Renal cortex interstitium (tissue), 11 donors: ENCODE data around the gene IL12RB2. TPM values are rescaled to one million over a fixed set of nuclear protein-coding genes. Genes with fewer than 3 reads are reported as not detected.

Source experiments
- DNase-seq, 11 donors: peaks; one replicate each; pipeline ENCODE4 v3.0.0-alpha.2; 2013; ENCODE audit warnings: low read depth in 9 of 11, low spot score in 4 of 11; ENCODE audit errors: extremely low read depth in 1 of 11
- polyA plus RNA-seq, 3 donors: library from polyadenylated mRNA; unstranded; fragments of 120-200 nt; gene quantifications; one replicate each; pipeline ENCODE4 v1.2.1, GENCODE V29; 2013; ENCODE audit not compliant: insufficient read length in 3 of 3

IL12RB2 gene
- polyA plus RNA-seq, 3 donors, result 0.53 to 0.75 (median 0.70) TPM

DNA sequence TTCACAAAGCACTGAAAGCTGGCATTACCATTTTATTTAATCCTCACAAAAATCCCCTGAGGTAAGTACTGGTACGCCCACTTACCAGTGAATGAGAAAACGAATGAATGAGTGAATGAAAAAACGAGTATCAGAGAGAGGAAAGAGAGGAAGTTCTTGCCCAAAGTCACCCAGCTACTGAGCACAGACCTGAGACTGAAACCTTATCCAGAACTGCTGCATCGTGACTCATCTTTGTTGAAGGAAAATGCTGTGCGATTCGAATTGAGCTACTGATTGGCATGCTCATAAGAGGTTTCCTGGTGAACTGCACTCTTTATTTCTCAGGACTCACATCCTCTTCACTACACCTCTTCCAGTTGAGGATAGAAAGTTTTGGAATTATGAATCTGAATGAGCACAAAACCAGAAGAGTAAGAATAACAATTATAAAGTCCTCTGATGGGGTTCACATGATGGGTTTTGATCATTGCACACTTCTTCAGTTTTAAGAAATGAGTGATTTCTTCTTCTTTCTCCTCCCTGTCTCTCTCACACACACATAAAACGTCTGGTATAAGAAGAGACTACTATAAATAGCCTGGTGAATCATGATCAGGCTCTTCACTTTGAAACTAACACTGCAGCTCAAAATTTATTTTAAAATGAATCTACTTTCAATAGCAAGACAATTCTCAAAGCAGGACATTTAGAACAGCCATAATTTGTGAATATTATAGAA lies 32.1 kb downstream of the IL12RB2 start:
- no peak for DNase-seq

DNA sequence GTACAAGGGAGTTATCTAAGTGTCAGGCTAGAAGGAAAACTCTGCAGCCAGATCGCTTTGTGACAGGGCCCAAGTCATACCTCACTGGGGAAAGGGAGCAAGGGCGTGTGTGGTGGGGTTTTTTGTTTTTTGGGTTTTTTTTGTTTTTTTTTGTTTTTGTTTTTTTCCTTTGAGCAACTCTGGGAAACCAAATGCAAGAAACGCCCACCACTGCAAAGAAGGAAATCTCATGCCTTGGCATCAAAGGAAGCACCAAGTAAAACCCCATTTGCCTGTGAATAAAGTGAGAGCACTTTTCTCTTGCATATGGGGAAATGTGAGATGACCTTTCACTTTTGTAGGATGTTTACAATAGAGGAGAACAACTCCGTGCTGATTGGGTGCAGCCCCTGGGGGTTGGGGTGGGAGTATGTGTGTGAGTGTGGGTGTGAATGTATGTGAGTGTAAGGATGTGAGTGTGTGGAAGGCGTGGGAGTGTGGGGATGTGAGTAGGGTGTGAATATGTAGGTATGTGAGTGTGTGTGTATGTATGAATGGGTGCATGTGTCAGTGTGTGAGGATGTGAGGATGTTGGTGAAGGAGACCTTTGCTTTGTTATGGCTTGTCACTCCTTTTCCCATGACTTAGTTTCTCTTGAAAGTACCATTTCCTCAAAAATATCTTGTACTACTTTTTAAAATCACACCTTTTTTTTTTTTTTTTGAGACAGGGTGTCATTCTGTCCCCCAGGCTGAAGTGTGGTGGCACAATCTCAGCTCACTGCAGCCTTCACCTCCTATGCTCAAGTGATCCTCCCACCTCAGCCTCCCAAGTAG lies 34.6 kb downstream of the IL12RB2 start:
- DNase-seq, result no peak

DNA sequence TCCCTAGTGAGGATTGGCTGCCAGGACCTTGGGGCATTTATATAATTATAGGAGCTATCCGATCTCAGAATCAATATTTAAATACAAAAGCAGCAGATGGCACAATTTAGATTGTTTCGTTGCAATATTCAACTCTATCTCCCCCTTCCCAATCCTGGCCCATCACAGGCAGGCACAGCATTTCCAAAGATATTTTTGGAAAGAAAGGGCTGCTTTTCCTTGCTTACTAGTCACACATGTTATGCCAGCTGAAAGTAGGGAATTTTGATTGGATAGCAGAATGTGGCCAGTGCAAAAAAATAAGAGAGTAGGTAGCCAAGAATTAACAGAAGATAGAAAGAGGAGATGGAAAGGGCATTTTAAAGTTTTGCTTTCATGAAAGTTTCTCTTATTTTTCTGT lies 37.9 kb downstream of the IL12RB2 start:
- no peak for DNase-seq

DNA sequence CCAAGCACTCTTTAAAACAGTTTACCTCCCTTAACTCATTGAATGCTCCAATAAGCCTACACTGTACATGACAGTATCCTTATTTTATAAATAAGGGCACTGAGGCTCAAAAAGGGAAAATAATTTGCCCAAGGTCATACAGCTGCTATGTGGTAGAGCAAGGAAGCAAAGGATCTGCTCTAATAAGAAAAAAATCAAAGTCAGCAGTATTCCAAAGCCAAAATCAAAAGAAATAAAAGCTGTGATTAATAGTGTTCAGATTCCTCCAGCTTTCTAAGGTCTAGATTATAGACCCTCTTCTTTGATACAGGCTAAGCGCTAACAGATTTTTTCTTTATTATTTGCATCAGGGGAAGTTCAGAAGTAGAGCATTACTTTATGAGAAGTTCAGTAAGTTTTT lies 39.3 kb downstream of the IL12RB2 start:
- no peak for DNase-seq

DNA sequence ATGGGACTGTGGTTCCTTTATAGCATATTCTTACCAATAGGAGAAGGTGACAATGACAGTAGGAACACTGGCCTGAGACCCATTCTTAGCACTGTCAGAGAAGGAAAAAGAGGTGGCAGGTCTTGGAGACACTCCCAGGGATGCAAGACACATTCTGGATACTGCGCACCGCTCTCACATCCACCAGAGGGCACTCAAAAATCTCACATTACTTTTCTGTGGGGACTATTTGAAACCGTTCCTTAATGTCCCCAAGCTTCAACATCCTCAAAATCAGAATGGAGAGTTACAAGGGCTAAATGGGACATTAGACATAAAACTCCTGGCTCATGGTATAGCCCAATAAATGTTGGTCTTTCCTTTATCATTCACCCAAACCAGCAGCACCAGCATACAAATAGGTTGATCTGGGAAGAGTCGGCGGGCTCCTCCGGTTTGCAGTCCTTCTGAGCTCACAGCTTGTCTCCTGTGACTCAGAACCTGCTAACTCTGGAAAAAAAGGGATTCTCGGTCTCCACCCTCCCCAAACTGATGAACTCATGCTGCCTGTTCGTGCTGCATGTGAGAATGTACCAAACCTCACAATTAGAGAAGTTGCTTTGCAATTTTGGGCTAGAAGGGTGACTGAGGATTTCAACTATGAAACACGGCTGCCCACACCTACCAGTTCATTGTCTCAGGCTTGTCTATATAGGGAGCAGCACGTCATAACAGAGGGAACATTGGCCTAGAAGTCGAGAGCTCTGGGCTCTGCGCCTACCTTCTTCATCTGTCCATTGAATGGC lies 40.2 kb downstream of the IL12RB2 start:
- peak in 9 of 11 donors; percentile 20 to 65 (median 40) for DNase-seq

DNA sequence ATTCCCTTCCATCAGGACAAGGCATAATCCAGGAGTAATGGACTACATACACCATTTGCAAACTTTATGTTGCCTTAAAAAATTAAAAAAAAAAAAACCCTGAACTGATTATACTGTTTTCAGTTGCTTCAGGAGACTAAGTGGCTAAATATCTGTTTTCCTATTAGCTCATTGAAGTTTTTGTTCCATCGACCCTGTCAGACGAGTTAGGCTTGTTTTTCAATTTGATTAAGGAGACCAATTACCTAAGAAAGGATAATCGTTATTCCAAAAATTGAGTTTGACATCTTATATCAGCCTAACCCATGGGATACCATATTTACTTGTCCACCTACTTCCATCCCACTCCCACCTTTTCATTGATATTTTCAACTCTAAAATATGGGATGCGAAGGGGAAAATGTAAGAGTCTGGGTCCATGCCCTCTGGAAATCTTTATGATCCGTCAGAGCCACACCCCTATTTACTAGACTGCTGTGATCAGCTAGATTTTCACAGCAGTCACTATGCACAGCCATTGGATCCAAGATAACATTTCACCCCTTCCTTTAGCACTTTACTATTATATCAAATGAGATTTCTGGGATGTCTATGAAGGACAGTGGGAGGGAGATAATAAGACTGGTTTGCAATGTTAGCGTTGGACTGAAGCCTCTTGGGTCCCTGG lies 41.0 kb downstream of the IL12RB2 start:
- DNase-seq, result no peak

DNA sequence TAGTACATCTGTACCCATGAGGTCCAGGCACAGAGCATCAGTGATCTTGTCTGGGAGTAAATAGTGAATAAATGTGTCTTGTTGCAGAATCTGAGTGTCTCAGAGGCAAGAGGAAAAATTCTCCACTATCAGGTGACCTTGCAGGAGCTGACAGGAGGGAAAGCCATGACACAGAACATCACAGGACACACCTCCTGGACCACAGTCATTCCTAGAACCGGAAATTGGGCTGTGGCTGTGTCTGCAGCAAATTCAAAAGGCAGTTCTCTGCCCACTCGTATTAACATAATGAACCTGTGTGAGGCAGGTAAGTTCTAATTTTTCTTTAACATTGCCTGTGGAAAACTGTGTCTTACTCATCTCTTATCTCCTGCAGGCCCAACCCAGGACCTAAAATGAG lies 43.1 kb downstream of the IL12RB2 start:
- DNase-seq, result no peak

DNA sequence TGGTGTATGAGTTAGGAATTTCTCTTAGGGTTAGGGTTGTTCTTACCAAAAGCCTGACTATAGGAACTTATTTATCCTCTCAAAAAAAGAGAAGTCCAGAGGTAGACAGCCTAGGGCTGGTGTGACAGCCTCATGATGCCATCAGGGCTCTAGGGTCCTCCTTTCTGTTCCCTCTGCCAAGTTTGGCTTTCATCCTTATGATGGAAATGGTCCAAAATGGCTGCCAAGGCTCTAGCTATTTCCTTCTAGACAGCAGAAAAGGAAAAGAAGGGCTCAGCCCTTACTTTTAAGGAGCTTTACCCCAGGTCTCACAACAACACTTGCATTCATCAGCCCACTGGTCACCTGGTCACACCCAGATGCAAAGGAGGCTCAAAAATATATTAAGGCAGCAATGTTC lies 44.5 kb downstream of the IL12RB2 start:
- DNase-seq, result no peak

DNA sequence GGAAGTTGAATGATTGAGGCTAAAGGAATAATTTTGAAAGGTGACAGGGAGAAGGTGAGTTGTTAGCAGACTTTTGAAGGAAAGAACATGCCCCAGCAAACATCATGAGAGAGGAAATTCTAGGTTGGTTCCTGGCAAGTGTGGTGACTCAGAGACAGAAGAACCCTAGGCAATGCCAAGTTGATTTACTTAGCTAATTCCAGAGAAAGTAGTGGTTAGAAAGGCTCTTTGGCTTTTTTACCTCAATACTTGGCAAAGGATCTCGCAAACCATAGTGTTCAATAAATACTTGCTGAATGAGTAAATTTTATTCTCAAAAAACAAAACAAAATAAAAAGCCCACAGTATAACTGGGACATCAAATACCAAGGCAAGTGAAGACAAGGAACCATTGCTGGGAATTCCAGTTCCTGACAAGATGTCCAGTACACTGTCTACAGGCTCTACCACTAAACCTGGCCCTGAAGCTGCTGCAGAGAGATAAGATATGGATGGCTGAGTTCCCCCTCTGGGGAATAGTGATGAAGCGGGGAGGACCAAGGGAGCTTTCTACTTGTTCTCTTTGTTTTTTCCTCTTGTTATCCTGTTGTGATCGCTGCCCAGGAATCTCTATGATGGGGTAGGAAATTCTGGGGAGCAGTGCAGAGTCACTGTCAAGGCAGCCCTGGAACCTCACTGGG lies 48.2 kb downstream of the IL12RB2 start:
- DNase-seq, result no peak

DNA sequence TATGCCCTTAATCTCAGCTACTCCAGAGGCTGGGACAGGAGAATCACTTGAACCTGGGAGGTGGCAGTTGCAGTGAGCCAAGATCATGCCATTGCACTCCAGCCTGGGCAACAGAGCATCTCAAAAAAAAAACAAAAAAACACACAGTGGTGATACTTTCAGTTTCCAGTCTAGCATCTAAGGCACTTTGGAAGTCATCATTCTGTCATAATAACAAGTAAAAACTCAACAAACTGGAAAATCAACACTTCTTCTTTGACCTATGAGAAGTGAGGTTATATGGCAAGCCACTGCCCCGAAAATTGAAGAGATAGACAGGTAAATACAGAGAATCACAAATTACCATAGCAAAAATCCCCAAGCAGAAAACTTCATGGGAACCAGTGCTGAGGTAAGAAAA lies 51.9 kb downstream of the IL12RB2 start:
- no peak for DNase-seq

DNA sequence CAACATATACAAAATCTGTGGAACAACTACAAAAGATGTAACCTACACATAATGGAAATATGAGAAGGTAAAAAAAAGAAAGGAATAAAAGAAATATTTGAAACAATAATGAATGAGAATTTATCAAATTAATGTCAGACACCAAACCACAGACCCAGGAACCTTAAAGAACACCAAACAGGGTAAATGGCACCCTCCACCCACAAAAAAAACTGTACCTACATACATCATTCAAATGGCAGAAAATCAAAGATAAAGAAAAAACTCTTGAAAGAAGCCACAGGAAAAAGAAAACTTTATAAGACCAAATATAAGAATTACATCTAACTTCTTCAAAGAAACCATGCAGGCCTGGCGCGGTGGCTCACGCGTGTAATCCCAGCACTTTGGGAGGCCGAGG lies 54.0 kb downstream of the IL12RB2 start:
- DNase-seq, result no peak

DNA sequence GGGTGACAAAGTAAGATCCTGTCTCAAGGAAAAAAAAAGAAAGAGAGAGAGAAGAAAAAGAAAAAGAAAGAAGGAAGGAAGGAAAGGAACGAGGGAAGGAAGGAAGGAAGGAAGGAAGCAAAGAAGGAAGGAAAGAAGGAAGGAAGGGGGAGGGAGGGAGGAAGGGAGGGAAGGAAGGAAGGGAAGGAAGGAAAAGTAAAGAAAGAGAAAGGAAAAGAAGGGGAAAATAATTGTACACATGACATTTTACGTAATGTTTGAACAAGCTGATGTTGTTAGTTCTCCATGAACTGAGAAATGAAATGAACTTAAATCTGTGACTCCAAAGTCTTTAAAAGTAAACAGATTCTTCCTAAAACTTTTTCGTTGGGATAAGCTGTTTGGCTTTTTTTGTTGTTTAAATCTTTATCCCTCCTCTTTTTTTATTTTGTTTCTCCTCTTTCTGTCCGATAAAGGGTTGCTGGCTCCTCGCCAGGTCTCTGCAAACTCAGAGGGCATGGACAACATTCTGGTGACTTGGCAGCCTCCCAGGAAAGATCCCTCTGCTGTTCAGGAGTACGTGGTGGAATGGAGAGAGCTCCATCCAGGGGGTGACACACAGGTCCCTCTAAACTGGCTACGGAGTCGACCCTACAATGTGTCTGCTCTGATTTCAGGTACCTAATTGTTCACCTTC lies 59.8 kb downstream of the IL12RB2 start:
- DNase-seq, result peak in 1 of 11 donors; percentile 31

DNA sequence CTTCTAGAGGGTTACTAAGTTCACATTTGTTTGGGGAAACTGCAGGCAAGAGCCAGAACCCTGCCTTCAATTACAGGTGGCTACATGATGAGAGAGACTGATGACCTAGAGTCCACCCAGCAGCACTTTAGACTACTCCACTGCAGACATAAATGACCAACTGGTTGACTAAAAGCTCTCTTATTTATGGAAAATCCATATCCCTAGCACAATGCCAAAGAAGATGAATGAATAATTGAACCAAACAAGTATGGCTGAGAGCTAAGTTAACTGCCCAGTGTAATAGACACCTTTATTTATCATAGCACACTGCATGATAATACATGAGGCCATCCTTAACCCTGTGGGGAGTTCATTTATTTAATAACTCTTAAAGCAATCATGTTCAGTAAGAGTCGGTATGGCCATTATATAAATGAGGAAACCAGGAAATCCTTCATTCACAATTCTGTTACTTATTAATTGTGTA lies 60.4 kb downstream of the IL12RB2 start:
- DNase-seq, result no peak

DNA sequence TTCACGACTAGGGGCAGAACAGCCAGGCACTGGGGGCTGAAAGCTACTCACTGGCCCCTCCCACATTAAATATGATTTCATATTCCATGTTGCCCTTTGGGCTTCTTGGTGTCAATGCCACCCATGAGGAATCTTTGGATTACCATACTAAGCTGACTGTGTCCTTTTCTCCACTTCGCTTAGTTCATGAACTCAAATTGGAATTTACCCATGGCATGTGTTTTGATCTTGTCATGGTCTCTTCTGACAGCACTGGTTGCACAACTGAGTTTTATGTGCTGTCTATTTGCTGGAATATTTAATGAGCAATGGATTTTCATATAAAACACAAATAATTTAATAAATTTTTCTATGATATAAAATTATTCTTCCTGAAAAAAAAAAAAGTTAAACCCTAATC lies 63.4 kb downstream of the IL12RB2 start:
- DNase-seq, result no peak

DNA sequence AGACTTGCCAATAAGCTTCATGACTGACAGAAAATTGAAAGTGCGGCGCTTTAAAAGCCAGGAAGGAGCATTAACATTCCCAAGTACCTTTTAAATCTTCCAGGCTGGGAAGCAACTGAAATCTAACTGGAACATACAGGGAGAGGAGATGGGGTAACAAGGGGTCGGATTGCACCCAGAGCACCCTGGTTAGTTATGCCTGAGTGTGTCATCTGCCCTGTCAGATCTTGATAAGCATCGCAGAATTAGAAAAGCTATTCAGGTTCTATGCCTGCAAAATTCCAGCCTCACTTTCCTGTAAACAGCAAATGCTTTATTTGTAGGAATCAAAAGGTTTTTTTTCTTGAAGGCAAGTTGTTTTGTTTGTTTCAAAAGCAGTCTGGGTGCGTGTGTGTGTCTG lies 64.0 kb downstream of the IL12RB2 start:
- no peak for DNase-seq

DNA sequence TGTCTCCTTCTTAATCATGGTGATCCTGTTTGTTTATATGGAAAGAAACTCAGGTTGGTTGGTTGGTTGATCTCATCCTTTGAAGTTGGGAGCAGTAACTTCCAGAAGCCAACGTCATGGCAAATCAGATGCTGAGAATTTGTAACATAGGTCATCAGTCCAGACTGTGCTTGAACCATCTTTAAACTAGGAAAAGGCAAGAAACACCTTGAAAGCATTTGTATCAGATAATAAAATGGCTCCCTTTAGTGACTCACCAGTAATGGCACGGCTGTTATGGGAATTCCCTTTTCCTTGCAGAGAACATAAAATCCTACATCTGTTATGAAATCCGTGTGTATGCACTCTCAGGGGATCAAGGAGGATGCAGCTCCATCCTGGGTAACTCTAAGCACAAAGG lies 64.5 kb downstream of the IL12RB2 start:
- DNase-seq, result no peak

DNA sequence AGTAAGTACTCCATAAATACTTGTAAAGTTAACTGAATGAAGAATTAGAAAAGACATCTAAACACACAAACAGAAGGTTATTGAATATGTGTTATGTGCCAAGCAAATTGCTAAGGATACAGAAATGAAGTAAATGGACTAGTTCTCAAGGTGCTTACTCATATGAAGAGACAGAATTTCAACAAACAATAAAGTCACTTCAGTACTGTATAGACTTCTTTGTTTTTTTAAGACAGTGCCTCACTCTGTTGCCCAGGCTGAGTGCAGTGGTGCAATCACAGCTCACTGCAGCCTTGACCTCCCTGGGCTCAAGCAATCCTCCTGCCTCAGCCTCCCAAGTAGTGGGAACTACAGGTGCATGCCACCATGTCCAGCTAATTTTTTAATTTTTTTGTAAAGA lies 65.2 kb downstream of the IL12RB2 start:
- DNase-seq, result no peak

DNA sequence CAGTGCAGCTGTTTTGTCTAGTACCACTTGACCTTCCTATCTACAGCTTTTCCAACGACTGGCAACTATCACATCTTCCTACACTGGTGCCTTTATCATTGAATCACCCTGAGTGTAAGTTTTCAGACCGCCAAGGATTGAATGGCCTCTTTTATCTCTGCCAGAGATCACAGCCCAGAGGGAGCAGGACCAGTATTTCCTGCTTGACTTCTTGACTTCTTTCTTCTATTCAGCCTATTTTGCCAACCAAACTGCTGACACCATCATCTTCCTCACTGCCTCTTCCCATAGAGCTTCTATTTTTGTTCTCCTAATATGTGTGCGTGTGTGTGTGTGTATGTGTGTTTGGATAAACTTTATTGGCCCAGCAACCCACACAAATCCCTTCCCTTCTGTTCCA lies 68.7 kb downstream of the IL12RB2 start:
- DNase-seq, result no peak
